Ovary (tissue), 3 donors: ENCODE measurements around the gene TRAFD1.

Source experiments
- POLR2A ChIP-seq: fragments of 450-650 bp; IDR thresholded peaks from one replicate; pipeline ENCODE4 v1.6.1; 2017; ENCODE audit warnings: antibody characterized with exemption, mild to moderate bottlenecking, moderate library complexity
- TF ChIP-seq, protein P1 (sequence below), 3 donors: fragments of 450-650 bp in 2 of 3; fragments of 200-600 bp in 1 of 3; IDR thresholded peaks; one replicate each; pipeline versions ENCODE4 v1.5.1 to v1.8.0; 2016 to 2022; ENCODE audit warnings: antibody characterized with exemption in 3 of 3, mild to moderate bottlenecking in 1 of 3
- donor health status: DM: no; HTN: no; CAD: no.

DNA sequence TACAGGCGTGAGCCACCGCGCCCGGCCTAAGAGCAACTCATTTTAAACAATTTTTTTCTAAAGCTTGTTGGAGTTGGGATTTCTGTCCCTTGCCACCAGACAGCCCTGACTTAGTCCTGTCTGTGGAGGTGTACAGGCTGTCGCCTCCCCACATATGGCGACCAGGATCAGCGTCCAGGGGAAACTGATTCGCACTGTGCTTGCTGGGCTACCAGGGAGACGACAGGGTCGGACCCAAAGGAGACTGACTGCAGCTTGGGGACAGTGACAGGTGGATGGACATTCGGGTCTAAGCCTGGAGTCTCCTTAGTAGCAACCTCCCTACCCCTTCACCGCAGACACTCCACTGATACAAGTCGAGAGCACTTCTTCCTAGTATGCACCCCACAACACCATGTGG is 40.3 kb downstream of the TRAFD1 start:
- TF ChIP-seq, protein P1, sequence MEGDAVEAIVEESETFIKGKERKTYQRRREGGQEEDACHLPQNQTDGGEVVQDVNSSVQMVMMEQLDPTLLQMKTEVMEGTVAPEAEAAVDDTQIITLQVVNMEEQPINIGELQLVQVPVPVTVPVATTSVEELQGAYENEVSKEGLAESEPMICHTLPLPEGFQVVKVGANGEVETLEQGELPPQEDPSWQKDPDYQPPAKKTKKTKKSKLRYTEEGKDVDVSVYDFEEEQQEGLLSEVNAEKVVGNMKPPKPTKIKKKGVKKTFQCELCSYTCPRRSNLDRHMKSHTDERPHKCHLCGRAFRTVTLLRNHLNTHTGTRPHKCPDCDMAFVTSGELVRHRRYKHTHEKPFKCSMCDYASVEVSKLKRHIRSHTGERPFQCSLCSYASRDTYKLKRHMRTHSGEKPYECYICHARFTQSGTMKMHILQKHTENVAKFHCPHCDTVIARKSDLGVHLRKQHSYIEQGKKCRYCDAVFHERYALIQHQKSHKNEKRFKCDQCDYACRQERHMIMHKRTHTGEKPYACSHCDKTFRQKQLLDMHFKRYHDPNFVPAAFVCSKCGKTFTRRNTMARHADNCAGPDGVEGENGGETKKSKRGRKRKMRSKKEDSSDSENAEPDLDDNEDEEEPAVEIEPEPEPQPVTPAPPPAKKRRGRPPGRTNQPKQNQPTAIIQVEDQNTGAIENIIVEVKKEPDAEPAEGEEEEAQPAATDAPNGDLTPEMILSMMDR (IDR thresholded peaks at IDR 0.05) = no peak
- TF ChIP-seq POLR2A = no peak
